Measurements from ENCODE around the gene PLEKHD1.
"Not testable (repeated sequence)": the region's sequence is repeated elsewhere in the genome, so short reads cannot be mapped to it uniquely, and the experiment has no call there.

The PLEKHD1 gene

DNA sequence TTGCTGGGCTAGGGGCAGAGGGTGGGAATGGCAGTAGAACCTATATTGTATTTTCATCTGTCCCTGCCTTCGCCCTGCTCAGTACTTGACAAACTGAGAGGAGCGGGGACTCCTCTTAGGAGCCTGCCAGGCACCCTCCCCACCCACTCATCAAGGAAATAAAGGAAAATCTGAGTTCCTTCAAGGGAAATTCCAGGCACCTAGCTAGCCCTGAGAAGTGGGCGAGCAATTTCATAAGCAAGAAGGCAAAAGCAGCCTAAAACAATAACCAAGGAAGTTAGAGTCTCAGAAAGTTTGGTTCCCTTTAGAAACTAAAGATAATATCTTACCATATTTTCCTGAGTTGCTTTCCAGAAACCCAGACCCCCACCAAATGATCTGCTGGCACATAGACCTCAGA is 10.6 kb upstream of the PLEKHD1 start (continued):
- TF ChIP-seq ARNTL (CRISPR knock-in tag; IDR thresholded peaks at IDR 0.05; ENCODE audit: borderline replicate concordance, low read depth) (no peak), CSDC2 (CRISPR knock-in tag; IDR thresholded peaks at IDR 0.05) (no peak), TCF4 (CRISPR knock-in tag; IDR thresholded peaks at IDR 0.05; ENCODE audit: borderline replicate concordance) (no peak), ZNF70 (CRISPR knock-in tag; IDR thresholded peaks at IDR 0.05) (no peak)
- TF ChIP-seq, protein P1, sequence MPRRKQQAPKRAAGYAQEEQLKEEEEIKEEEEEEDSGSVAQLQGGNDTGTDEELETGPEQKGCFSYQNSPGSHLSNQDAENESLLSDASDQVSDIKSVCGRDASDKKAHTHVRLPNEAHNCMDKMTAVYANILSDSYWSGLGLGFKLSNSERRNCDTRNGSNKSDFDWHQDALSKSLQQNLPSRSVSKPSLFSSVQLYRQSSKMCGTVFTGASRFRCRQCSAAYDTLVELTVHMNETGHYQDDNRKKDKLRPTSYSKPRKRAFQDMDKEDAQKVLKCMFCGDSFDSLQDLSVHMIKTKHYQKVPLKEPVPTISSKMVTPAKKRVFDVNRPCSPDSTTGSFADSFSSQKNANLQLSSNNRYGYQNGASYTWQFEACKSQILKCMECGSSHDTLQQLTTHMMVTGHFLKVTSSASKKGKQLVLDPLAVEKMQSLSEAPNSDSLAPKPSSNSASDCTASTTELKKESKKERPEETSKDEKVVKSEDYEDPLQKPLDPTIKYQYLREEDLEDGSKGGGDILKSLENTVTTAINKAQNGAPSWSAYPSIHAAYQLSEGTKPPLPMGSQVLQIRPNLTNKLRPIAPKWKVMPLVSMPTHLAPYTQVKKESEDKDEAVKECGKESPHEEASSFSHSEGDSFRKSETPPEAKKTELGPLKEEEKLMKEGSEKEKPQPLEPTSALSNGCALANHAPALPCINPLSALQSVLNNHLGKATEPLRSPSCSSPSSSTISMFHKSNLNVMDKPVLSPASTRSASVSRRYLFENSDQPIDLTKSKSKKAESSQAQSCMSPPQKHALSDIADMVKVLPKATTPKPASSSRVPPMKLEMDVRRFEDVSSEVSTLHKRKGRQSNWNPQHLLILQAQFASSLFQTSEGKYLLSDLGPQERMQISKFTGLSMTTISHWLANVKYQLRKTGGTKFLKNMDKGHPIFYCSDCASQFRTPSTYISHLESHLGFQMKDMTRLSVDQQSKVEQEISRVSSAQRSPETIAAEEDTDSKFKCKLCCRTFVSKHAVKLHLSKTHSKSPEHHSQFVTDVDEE (CRISPR knock-in tag; IDR thresholded peaks at IDR 0.05) = no peak

DNA sequence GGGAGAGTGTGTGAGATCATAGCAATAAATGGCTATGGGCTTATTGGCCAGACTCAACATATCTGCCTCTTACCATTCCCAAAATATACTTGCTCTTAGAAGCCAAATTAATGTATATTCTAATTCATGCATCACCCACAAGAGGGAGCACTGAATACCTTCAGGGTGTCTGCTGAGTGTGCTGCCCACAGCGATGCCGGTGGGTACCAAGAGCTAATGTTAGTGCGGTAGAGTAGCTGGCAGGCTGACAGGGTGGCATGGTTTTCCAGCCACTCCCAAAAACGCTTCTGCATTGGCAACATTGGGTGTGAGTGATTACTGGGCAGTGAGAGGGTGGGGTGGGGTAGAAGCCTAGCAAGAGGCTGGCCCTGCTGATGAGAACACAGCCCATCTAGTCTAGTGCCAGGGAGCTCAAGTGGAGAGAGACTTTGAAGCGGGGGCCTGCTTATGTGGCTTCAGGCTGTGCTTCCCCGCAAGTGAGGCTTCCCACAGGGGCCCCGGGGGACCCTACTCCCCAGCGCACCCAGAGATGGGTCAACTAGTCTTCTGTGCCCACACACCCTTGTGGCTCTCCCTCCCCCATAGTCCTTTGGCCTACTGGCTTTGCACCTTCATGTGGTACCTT is 9.2 kb upstream of the PLEKHD1 start:
- ATAC-seq = peak; percentile 73
- TF ChIP-seq PPARA (CRISPR knock-in tag; IDR thresholded peaks at IDR 0.05; ENCODE audit: borderline replicate concordance) (no peak), ZNF70 (CRISPR knock-in tag; IDR thresholded peaks at IDR 0.05) (no peak), ZFP30 (CRISPR knock-in tag; IDR thresholded peaks at IDR 0.05) (no peak), ARNTL (CRISPR knock-in tag; IDR thresholded peaks at IDR 0.05; ENCODE audit: borderline replicate concordance, low read depth) (no peak), OSR1 (CRISPR knock-in tag; IDR thresholded peaks at IDR 0.05) (no peak), ZFP3 (CRISPR knock-in tag; IDR thresholded peaks at IDR 0.05) (no peak), GLIS3 (CRISPR knock-in tag; IDR thresholded peaks at IDR 0.05) (no peak), TOX (CRISPR knock-in tag; IDR thresholded peaks at IDR 0.05; ENCODE audit: borderline replicate concordance) (no peak), BACH2 (CRISPR knock-in tag; IDR thresholded peaks at IDR 0.05; ENCODE audit: borderline replicate concordance) (no peak), CSDC2 (CRISPR knock-in tag; IDR thresholded peaks at IDR 0.05) (no peak), ZNF565 (CRISPR knock-in tag; conservative IDR thresholded peaks at IDR 0.05; ENCODE audit: low read depth) (no peak), ZNF8 (CRISPR knock-in tag; IDR thresholded peaks at IDR 0.05) (no peak)
- TF ChIP-seq, protein P2, sequence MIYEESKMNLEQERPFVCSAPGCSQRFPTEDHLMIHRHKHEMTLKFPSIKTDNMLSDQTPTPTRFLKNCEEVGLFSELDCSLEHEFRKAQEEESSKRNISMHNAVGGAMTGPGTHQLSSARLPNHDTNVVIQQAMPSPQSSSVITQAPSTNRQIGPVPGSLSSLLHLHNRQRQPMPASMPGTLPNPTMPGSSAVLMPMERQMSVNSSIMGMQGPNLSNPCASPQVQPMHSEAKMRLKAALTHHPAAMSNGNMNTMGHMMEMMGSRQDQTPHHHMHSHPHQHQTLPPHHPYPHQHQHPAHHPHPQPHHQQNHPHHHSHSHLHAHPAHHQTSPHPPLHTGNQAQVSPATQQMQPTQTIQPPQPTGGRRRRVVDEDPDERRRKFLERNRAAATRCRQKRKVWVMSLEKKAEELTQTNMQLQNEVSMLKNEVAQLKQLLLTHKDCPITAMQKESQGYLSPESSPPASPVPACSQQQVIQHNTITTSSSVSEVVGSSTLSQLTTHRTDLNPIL (CRISPR knock-in tag; IDR thresholded peaks at IDR 0.05; ENCODE audit: low read depth) = no peak
- TF ChIP-seq, protein P3, sequence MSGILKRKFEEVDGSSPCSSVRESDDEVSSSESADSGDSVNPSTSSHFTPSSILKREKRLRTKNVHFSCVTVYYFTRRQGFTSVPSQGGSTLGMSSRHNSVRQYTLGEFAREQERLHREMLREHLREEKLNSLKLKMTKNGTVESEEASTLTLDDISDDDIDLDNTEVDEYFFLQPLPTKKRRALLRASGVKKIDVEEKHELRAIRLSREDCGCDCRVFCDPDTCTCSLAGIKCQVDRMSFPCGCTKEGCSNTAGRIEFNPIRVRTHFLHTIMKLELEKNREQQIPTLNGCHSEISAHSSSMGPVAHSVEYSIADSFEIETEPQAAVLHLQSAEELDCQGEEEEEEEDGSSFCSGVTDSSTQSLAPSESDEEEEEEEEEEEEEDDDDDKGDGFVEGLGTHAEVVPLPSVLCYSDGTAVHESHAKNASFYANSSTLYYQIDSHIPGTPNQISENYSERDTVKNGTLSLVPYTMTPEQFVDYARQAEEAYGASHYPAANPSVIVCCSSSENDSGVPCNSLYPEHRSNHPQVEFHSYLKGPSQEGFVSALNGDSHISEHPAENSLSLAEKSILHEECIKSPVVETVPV (CRISPR knock-in tag; IDR thresholded peaks at IDR 0.05) = no peak
- TF ChIP-seq, protein P1 (CRISPR knock-in tag; IDR thresholded peaks at IDR 0.05) = no peak
- TF ChIP-seq, protein P4, sequence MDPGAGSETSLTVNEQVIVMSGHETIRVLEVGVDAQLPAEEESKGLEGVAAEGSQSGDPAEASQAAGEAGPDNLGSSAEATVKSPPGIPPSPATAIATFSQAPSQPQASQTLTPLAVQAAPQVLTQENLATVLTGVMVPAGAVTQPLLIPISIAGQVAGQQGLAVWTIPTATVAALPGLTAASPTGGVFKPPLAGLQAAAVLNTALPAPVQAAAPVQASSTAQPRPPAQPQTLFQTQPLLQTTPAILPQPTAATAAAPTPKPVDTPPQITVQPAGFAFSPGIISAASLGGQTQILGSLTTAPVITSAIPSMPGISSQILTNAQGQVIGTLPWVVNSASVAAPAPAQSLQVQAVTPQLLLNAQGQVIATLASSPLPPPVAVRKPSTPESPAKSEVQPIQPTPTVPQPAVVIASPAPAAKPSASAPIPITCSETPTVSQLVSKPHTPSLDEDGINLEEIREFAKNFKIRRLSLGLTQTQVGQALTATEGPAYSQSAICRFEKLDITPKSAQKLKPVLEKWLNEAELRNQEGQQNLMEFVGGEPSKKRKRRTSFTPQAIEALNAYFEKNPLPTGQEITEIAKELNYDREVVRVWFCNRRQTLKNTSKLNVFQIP (CRISPR knock-in tag; IDR thresholded peaks at IDR 0.05; ENCODE audit: borderline replicate concordance, low read depth) = no peak

DNA sequence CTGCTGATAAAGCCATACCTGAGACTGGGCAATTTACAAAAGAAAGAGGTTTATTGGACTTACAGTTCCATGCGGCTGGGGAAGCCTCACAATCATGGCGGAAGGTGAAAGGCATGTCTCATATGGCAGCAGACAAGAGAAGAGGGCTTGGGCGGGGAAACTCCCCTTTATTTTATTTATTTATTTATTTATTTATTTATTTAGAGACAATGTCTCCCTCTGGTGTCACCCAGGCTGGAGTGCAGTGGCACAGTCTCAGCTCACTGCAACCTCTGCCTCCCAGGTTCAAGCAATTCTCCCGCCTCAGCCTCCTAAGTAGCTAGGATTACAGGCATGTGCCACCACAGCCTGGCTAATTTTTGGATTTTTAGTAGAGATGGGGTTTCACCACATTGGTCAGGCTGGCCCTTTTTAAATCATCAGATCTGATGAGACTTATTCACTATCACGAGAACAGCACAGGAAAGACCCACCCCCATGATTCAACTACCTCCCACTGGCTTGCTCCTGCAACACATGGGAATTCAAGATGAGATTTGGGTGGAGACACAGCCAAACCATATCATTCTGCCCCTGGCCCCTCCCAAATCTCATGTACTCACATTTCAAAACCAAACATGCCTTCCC is 7.6 kb upstream of the PLEKHD1 start:
- ATAC-seq = 0 out of 3 replicates have a peak, but pooled peaks have one; percentile 34

DNA sequence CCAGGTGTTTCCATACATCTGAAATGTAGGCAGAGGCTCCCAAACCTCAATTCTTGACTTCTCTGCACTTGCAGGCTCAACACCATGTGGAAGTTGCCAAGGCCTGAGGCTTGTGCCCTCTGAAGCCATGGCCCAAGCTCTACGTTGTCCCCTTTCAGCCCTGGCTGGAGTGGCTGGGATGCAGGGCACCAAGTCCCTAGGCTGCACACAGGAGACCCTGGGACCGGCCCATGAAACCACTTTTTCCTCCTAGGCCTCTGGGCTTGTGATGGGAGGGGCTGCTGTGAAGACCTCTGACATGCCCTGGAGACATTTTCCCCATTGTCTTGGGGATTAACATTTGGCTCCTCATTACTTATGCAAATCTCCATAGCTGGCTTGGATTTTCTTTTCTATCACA is 6.5 kb upstream of the PLEKHD1 start:
- ATAC-seq = not testable (repeated sequence)
